H9 (cell line): ENCODE results near the gene FOXN1. TPM values are rescaled to one million over a fixed set of nuclear protein-coding genes. Genes with fewer than 3 reads are reported as not detected.
A peak's percentile ranks its signal among the peaks of the same experiment; 100 is the strongest.

Experiments
- DNase-seq: peaks from one replicate; pipeline ENCODE4 v3.0.0-alpha.2; 2017
- H2AFZ ChIP-seq: one replicate; pipeline ENCODE4 v1.6.1; 2013; ENCODE audit warnings: mild to moderate bottlenecking, low read length, control low read depth, moderate library complexity
- H2AK5ac ChIP-seq: 2 replicates; pipeline ENCODE4 v1.6.1; 2013; ENCODE audit warnings: low read length, control low read depth, mixed read lengths; ENCODE audit not compliant: insufficient read length
- H2BK120ac ChIP-seq: one replicate; pipeline ENCODE4 v1.6.1; 2013; ENCODE audit warnings: low read depth, mild to moderate bottlenecking, low read length, control low read depth, inconsistent platforms; ENCODE audit not compliant: poor library complexity, severe bottlenecking
- H2BK12ac ChIP-seq: 2 replicates; pipeline ENCODE4 v1.6.1; 2013; ENCODE audit warnings: low read length, control low read depth, mixed read lengths, low read depth; ENCODE audit not compliant: insufficient read length
- H2BK15ac ChIP-seq: 2 replicates; pipeline ENCODE4 v1.6.1; 2013; ENCODE audit warnings: low read depth, low read length, control low read depth
- H2BK20ac ChIP-seq: one replicate; pipeline ENCODE4 v1.6.1; 2013; ENCODE audit warnings: low read depth, mild to moderate bottlenecking, low read length, control low read depth, inconsistent platforms; ENCODE audit not compliant: poor library complexity, severe bottlenecking
- H2BK5ac ChIP-seq: 2 replicates; pipeline ENCODE4 v1.6.1; 2013; ENCODE audit warnings: low read length, control low read depth, mixed read lengths; ENCODE audit not compliant: insufficient read length
- H3K14ac ChIP-seq: 2 replicates; pipeline ENCODE4 v1.6.1; 2013; ENCODE audit warnings: low read length, control low read depth; ENCODE audit not compliant: insufficient read depth
- H3K18ac ChIP-seq: 2 replicates; pipeline ENCODE4 v1.6.1; 2013; ENCODE audit warnings: low read depth, mild to moderate bottlenecking, mixed read lengths, low read length, control low read depth; ENCODE audit not compliant: insufficient read length
- H3K23ac ChIP-seq: 2 replicates; pipeline ENCODE4 v1.6.1; 2013; ENCODE audit warnings: low read length, control low read depth, mixed read lengths, low read depth; ENCODE audit not compliant: insufficient read length
- H3K23me2 ChIP-seq: 2 replicates; pipeline ENCODE4 v1.6.1; 2013; ENCODE audit warnings: low read depth, mild to moderate bottlenecking, mixed read lengths, low read length, control low read depth; ENCODE audit not compliant: insufficient read length, poor library complexity, severe bottlenecking
- H3K27ac ChIP-seq: 2 replicates; pipeline ENCODE4 v1.5.1; 2013; ENCODE audit warnings: low read length, control low read depth, mixed read lengths, low read depth; ENCODE audit not compliant: insufficient read length
- H3K27me3 ChIP-seq: 2 replicates; pipeline ENCODE4 v1.6.1; 2013; ENCODE audit warnings: low read length, control low read depth, inconsistent platforms; ENCODE audit not compliant: insufficient read depth
- H3K4ac ChIP-seq: 2 replicates; pipeline ENCODE4 v1.6.1; 2013; ENCODE audit warnings: low read depth, mild to moderate bottlenecking, control low read depth, inconsistent platforms, low read length, moderate library complexity
- H3K4me1 ChIP-seq: 2 replicates; pipeline ENCODE4 v1.6.1; 2013; ENCODE audit warnings: low read length, control low read depth, inconsistent platforms; ENCODE audit not compliant: insufficient read depth
- H3K4me2 ChIP-seq: 2 replicates; pipeline ENCODE4 v1.6.1; 2013; ENCODE audit warnings: low read length, control low read depth, mixed read lengths; ENCODE audit not compliant: insufficient read length, insufficient read depth
- H3K56ac ChIP-seq: 2 replicates; pipeline ENCODE4 v1.6.1; 2013; ENCODE audit warnings: low read depth, mild to moderate bottlenecking, mixed read lengths, low read length, control low read depth; ENCODE audit not compliant: insufficient read length
- H3K79me1 ChIP-seq: 2 replicates; pipeline ENCODE4 v1.6.1; 2013; ENCODE audit warnings: low read depth, mild to moderate bottlenecking, moderate library complexity, low read length, control low read depth, inconsistent platforms; ENCODE audit not compliant: insufficient read depth, poor library complexity, severe bottlenecking
- H3K79me2 ChIP-seq: 2 replicates; pipeline ENCODE4 v1.6.1; 2013; ENCODE audit warnings: low read length, control low read depth, inconsistent platforms; ENCODE audit not compliant: insufficient read depth
- H3K9ac ChIP-seq: 2 replicates; pipeline ENCODE4 v1.6.1; 2013; ENCODE audit warnings: low read length, control low read depth, mixed read lengths; ENCODE audit not compliant: insufficient read length; ENCODE audit errors: extremely low read depth
- H3K9me3 ChIP-seq: one replicate; pipeline ENCODE4 v1.6.1; 2013; ENCODE audit warnings: low read depth, low read length, inconsistent platforms; ENCODE audit not compliant: control insufficient read depth
- H3T11ph ChIP-seq: one replicate; pipeline ENCODE4 v1.6.1; 2013; ENCODE audit warnings: mild to moderate bottlenecking, low read length, control low read depth, inconsistent platforms
- H4K20me1 ChIP-seq: one replicate; pipeline ENCODE4 v1.6.1; 2013; ENCODE audit not compliant: control insufficient read depth, insufficient read length, insufficient read depth
- H4K5ac ChIP-seq: 2 replicates; pipeline ENCODE4 v1.6.1; 2013; ENCODE audit warnings: low read depth, mild to moderate bottlenecking, mixed read lengths, low read length, control low read depth; ENCODE audit not compliant: insufficient read length
- H4K8ac ChIP-seq: replicated peaks from 2 replicates; pipeline ENCODE4 v1.6.1; 2013; ENCODE audit warnings: low read length, control low read depth, mixed read lengths, low read depth; ENCODE audit not compliant: insufficient read length
- H4K91ac ChIP-seq: 2 replicates; pipeline ENCODE4 v1.6.1; 2013; ENCODE audit warnings: low read depth, mild to moderate bottlenecking, moderate library complexity, mixed read lengths, low read length, control low read depth; ENCODE audit not compliant: insufficient read length
- H3K27ac Mint-ChIP-seq, 3 experiments: 2 replicates in 2 of 3; 3 replicates in 1 of 3; pipeline ENCODE4 v1.8.0; 2020 to 2021; ENCODE audit warnings: mixed read lengths in 3 of 3, mild to moderate bottlenecking in 1 of 3, moderate library complexity in 1 of 3
- H3K27me3 Mint-ChIP-seq: 2 replicates; pipeline ENCODE4 v1.8.0; 2021; ENCODE audit warnings: low read depth, mild to moderate bottlenecking, moderate library complexity, mixed read lengths
- H3K36me3 Mint-ChIP-seq, 3 experiments: 2 replicates in 2 of 3; 3 replicates in 1 of 3; pipeline ENCODE4 v1.8.0; 2020 to 2021; ENCODE audit warnings: low read depth in 3 of 3, mixed read lengths in 3 of 3; ENCODE audit not compliant: insufficient read depth in 1 of 3
- H3K4me1 Mint-ChIP-seq, 2 experiments: 2 replicates each; pipeline ENCODE4 v1.8.0; 2020; ENCODE audit warnings: mixed read lengths in 2 of 2
- H3K4me3 Mint-ChIP-seq, 2 experiments: 2 replicates in 1 of 2; 3 replicates in 1 of 2; pipeline ENCODE4 v1.8.0; 2020 to 2021; ENCODE audit warnings: mild to moderate bottlenecking in 2 of 2, mixed read lengths in 2 of 2, moderate library complexity in 1 of 2
- H3K9me3 Mint-ChIP-seq, 2 experiments: 2 replicates in 1 of 2; 3 replicates in 1 of 2; pipeline ENCODE4 v1.8.0; 2020; ENCODE audit warnings: mild to moderate bottlenecking in 2 of 2, mixed read lengths in 2 of 2, moderate library complexity in 1 of 2
- whole genome bisulfite sequencing: extraction: QIAGEN DNeasy Blood & Tissue Kit; methylation state at CpG from one replicate; pipeline ENCODE4 v1.1.7; 2013; ENCODE audit warnings: missing lambda C conversion rate, low lambda C conversion rate, mixed read lengths; ENCODE audit not compliant: insufficient read length; ENCODE audit errors: extremely low coverage; 5-methylcytosine and 5-hydroxymethylcytosine counted together
- total RNA-seq: library from RNA; stranded (reverse); gene quantifications from 2 replicates; pipeline ENCODE4 v1.2.1, GENCODE V29; 2021
- TF ChIP-seq, protein P1 (sequence below): fragments of 200-600 bp; sonication (generic); conservative IDR thresholded peaks from 3 replicates; pipeline ENCODE4 v1.8.0; 2021; ENCODE audit warnings: antibody characterized with exemption, mild to moderate bottlenecking

FOXN1 gene
- total RNA-seq, 1 experiment from 2014 or later = not detected

DNA sequence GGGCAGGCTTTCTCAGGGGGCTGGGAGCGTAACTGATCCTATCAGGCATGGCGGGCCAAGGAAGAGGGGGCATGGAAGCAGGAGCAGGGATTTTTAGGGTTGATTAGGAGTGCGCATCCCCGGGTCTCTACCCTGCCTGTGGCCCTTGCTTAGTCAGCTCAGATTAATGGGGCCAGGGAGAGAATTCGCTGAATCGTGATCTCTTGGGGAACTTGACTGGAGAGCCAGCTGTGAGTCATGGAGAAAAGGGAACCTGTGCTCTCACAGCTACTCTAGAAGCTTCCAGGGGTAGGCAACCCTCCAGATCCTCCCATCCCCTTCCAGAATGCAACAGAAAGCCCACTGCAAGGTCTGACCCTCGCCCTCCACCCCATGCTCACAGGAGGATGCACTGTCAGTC, 3.6 kb downstream of the FOXN1 start:
- H3T11ph ChIP-seq = no peak overlapping the region
- H2BK20ac ChIP-seq = no peak overlapping the region
- H3K27me3 ChIP-seq = no peaks in the 10 kb centered on the region

More for the DNA sequence above, 3.6 kb downstream of the FOXN1 start:
- Histone ChIP-seq H2AK5ac (no peak overlapping the region), H3K18ac (no peak overlapping the region), H3K79me2 (no peaks in the 10 kb centered on the region), H3K23me2 (no peaks in the 10 kb centered on the region), H3K23ac (no peak overlapping the region), H3K9me3 (no peaks in the 10 kb centered on the region), H3K9ac (no peak overlapping the region), H2BK15ac (no peak overlapping the region), H3K27ac (no peak overlapping the region), H4K91ac (no peak overlapping the region), H4K20me1 (no peaks in the 10 kb centered on the region), H3K4me1 (no peaks in the 10 kb centered on the region; the same call in 1 of the 2 replicates), H3K4me2 (no peak overlapping the region), H2BK5ac (no peak overlapping the region), H4K8ac (no peak overlapping the region), H2BK120ac (no peak overlapping the region), H4K5ac (no peak overlapping the region), H3K14ac (no peak overlapping the region), H3K4ac (no peak overlapping the region), H2AFZ (no peak overlapping the region), H2BK12ac (no peak overlapping the region), H3K56ac (no peak overlapping the region), H3K79me1 (no peaks in the 10 kb centered on the region)
- Mint-ChIP-seq H3K4me3 (peak overlapping the region in 1 of 2 experiments; percentile 17; a peak in 2 of 5 replicates), H3K4me1 (peaks cover 5 to 18% of the 10 kb centered on the region in 2 experiments; a peak in 2 of 4 replicates), H3K27me3 (peaks cover 30% of the 10 kb centered on the region), H3K36me3 (no peaks in the 10 kb centered on the region), H3K9me3 (no peaks in the 10 kb centered on the region), H3K27ac (no peak overlapping the region)
- WGBS = no CpG with 5 or more reads among the region's 7 CpGs
- DNase-seq = no peak
- TF ChIP-seq, protein P1, sequence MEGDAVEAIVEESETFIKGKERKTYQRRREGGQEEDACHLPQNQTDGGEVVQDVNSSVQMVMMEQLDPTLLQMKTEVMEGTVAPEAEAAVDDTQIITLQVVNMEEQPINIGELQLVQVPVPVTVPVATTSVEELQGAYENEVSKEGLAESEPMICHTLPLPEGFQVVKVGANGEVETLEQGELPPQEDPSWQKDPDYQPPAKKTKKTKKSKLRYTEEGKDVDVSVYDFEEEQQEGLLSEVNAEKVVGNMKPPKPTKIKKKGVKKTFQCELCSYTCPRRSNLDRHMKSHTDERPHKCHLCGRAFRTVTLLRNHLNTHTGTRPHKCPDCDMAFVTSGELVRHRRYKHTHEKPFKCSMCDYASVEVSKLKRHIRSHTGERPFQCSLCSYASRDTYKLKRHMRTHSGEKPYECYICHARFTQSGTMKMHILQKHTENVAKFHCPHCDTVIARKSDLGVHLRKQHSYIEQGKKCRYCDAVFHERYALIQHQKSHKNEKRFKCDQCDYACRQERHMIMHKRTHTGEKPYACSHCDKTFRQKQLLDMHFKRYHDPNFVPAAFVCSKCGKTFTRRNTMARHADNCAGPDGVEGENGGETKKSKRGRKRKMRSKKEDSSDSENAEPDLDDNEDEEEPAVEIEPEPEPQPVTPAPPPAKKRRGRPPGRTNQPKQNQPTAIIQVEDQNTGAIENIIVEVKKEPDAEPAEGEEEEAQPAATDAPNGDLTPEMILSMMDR = no peak
